ENCODE measurements around the gene RAD51B.

Gene RAD51B

GRCh38 chr14:68274725-68275124, 455.1 kb downstream of the RAD51B start:
- no peak overlapping the region for H3K27ac ChIP-seq
- no peak overlapping the region for H3K4me3 ChIP-seq (ENCODE audit: low read depth, low read length)
- TF ChIP-seq CTCF (IDR thresholded peaks at IDR 0.05; ENCODE audit: low read depth, low read length, missing control alignments): no peak
- in situ Hi-C loops (cut with HindIII; ENCODE audit: low pct_ligation_motif_present, low sequenced_read_pairs): no loop called here
- DNase-seq: no peak
- no peaks in the 10 kb centered on the region for H3K27me3 ChIP-seq (replicated peaks)
- H3K36me3 ChIP-seq (replicated peaks): no peaks in the 10 kb centered on the region

- Histone ChIP-seq H3K36me3 (replicated peaks) (no peaks in the 10 kb centered on the region), H3K27ac (no peak overlapping the region), H3K4me3 (ENCODE audit: low read depth, low read length) (no peak overlapping the region), H3K27me3 (replicated peaks) (no peaks in the 10 kb centered on the region)
- TF ChIP-seq CTCF (IDR thresholded peaks at IDR 0.05; ENCODE audit: low read depth, low read length, missing control alignments): no peak
- in situ Hi-C loops (cut with HindIII; ENCODE audit: low pct_ligation_motif_present, low sequenced_read_pairs): no loop called here
- DNase-seq: peak; percentile 16
Observed at GRCh38 chr14:68278576-68279436, 459.2 kb downstream of the RAD51B start.

GRCh38 chr14:68279437-68279720, 459.8 kb downstream of the RAD51B start:
- no peak for TF ChIP-seq CTCF (IDR thresholded peaks at IDR 0.05; ENCODE audit: low read depth, low read length, missing control alignments)

GRCh38 chr14:68279777-68280233, 460.2 kb downstream of the RAD51B start:
- in situ Hi-C loops (cut with HindIII; ENCODE audit: low pct_ligation_motif_present, low sequenced_read_pairs): no loop called here
- no peaks in the 10 kb centered on the region for H3K36me3 ChIP-seq (replicated peaks)
- no peak for TF ChIP-seq CTCF (IDR thresholded peaks at IDR 0.05; ENCODE audit: low read depth, low read length, missing control alignments)
- H3K4me3 ChIP-seq (ENCODE audit: low read depth, low read length): no peak overlapping the region
- no peaks in the 10 kb centered on the region for H3K27me3 ChIP-seq (replicated peaks)
- DNase-seq: no peak
- no peak overlapping the region for H3K27ac ChIP-seq

More at GRCh38 chr14:68279437-68279720, 459.8 kb downstream of the RAD51B start:
- H3K36me3 ChIP-seq (replicated peaks): no peaks in the 10 kb centered on the region
- H3K27me3 ChIP-seq (replicated peaks): no peaks in the 10 kb centered on the region
- DNase-seq: no peak
- no peak overlapping the region for H3K27ac ChIP-seq
- H3K4me3 ChIP-seq (ENCODE audit: low read depth, low read length): no peak overlapping the region
- in situ Hi-C loops (cut with HindIII; ENCODE audit: low pct_ligation_motif_present, low sequenced_read_pairs): no loop called here

- in situ Hi-C loops (cut with HindIII; ENCODE audit: low pct_ligation_motif_present, low sequenced_read_pairs): no loop called here
- H3K36me3 ChIP-seq (replicated peaks): no peaks in the 10 kb centered on the region
- no peak for DNase-seq
- no peak overlapping the region for H3K4me3 ChIP-seq (ENCODE audit: low read depth, low read length)
- no peaks in the 10 kb centered on the region for H3K27me3 ChIP-seq (replicated peaks)
- no peak overlapping the region for H3K27ac ChIP-seq
- no peak for TF ChIP-seq CTCF (IDR thresholded peaks at IDR 0.05; ENCODE audit: low read depth, low read length, missing control alignments)
Observed at GRCh38 chr14:68281497-68281896, 461.9 kb downstream of the RAD51B start.
